ENCODE data around the gene HRNR.
"Not testable (repeated sequence)": the region's sequence is repeated elsewhere in the genome, so short reads cannot be mapped to it uniquely, and the experiment has no call there.

The HRNR gene

DNA sequence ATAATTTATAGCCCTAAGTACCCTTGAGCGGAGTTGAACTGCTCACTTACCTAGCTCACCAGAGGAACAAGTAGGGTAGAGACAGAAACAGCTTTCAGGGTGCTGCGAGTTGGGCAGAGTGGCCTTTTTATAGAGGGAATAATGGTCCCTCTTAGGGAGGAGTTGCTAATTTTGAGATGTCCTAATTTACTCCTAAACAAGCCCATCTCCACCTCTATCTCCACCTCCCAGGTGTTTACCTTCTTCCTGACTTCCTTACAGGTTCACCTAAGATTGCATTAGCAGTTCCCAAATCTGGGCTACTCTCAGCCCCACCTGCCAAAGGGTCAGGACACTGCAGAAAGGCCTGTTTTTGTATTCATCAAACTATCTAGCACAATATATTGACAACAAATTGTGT, at the start of gene HRNR:
HRNR (minus strand) TSS at position 101 of the 400 bp plus-strand sequence. CDS start 940 bp downstream, outside the sequence.
- H3K36me3 ChIP-seq (ENCODE audit: insufficient read depth, low read length) = no peaks in the 10 kb centered on the region
- no peaks in the 10 kb centered on the region for H4K20me1 ChIP-seq (ENCODE audit: insufficient read depth, low read length, poor library complexity, severe bottlenecking)
- H3K4me2 ChIP-seq (ENCODE audit: low read depth, low read length, poor library complexity, severe bottlenecking) = no peak within 1 kb of the TSS
- H3K27me3 ChIP-seq (ENCODE audit: insufficient read depth, low read length, poor library complexity, severe bottlenecking) = no peaks in the 10 kb centered on the region
- no peaks in the 10 kb centered on the region for H3K79me2 ChIP-seq (ENCODE audit: insufficient read depth, low read length)
- TF ChIP-seq CTCF (conservative IDR thresholded peaks at IDR 0.05; ENCODE audit: low read length) = no peak
- TF ChIP-seq EZH2phosphoT487 (IDR thresholded peaks at IDR 0.05; ENCODE audit: borderline replicate concordance) = no peak
- H3K9ac ChIP-seq (ENCODE audit: low read depth, low read length, poor library complexity, severe bottlenecking) = no peak within 1 kb of the TSS
- H3K9me3 ChIP-seq (ENCODE audit: insufficient read depth, low read depth, low read length) = no peaks in the 10 kb centered on the region; the same call in 1 of the 2 replicates
- H3K4me3 ChIP-seq (ENCODE audit: low read length, poor library complexity, severe bottlenecking) = no peak within 1 kb of the TSS
- no peaks in the 10 kb centered on the region for H3F3A ChIP-seq (ENCODE audit: low read depth)
- no peaks in the 10 kb centered on the region for H3K9me2 ChIP-seq (replicated peaks; ENCODE audit: low read depth, low read length)
- no peak within 1 kb of the TSS for H2AFZ ChIP-seq (ENCODE audit: low read length)
- no peaks in the 10 kb centered on the region for H3K4me1 ChIP-seq (ENCODE audit: insufficient read depth, low read length, poor library complexity, severe bottlenecking)

- not testable (repeated sequence) for H3K36me3 ChIP-seq (ENCODE audit: insufficient read depth, low read length); H3K9me3 ChIP-seq (ENCODE audit: insufficient read depth, low read depth, low read length); H2AFZ ChIP-seq (ENCODE audit: low read length); H3K79me2 ChIP-seq (ENCODE audit: insufficient read depth, low read length); H3F3A ChIP-seq (ENCODE audit: low read depth); H4K20me1 ChIP-seq (ENCODE audit: insufficient read depth, low read length, poor library complexity, severe bottlenecking); H3K9ac ChIP-seq (ENCODE audit: low read depth, low read length, poor library complexity, severe bottlenecking); H3K4me2 ChIP-seq (ENCODE audit: low read depth, low read length, poor library complexity, severe bottlenecking); H3K27me3 ChIP-seq (ENCODE audit: insufficient read depth, low read length, poor library complexity, severe bottlenecking); H3K4me1 ChIP-seq (ENCODE audit: insufficient read depth, low read length, poor library complexity, severe bottlenecking); H3K9me2 ChIP-seq (replicated peaks; ENCODE audit: low read depth, low read length); H3K4me3 ChIP-seq (ENCODE audit: low read length, poor library complexity, severe bottlenecking)
Measured at GRCh38 chr1:152256394-152256793, 32.4 kb upstream of the HRNR start.

GRCh38 chr1:152252157-152252556, 28.2 kb upstream of the HRNR start:
- H3K9me3 ChIP-seq (ENCODE audit: insufficient read depth, low read depth, low read length) = no peaks in the 10 kb centered on the region
- H3K27me3 ChIP-seq (ENCODE audit: insufficient read depth, low read length, poor library complexity, severe bottlenecking) = no peaks in the 10 kb centered on the region
- no peaks in the 10 kb centered on the region for H3K4me1 ChIP-seq (ENCODE audit: insufficient read depth, low read length, poor library complexity, severe bottlenecking)
- H2AFZ ChIP-seq (ENCODE audit: low read length) = no peak overlapping the region
- no peak overlapping the region for H3K9ac ChIP-seq (ENCODE audit: low read depth, low read length, poor library complexity, severe bottlenecking)
- H3F3A ChIP-seq (ENCODE audit: low read depth) = no peaks in the 10 kb centered on the region
- no peaks in the 10 kb centered on the region for H4K20me1 ChIP-seq (ENCODE audit: insufficient read depth, low read length, poor library complexity, severe bottlenecking)
- no peak overlapping the region for H3K4me3 ChIP-seq (ENCODE audit: low read length, poor library complexity, severe bottlenecking)
- no peak for TF ChIP-seq EZH2phosphoT487 (IDR thresholded peaks at IDR 0.05; ENCODE audit: borderline replicate concordance)
- no peaks in the 10 kb centered on the region for H3K79me2 ChIP-seq (ENCODE audit: insufficient read depth, low read length)
- H3K4me2 ChIP-seq (ENCODE audit: low read depth, low read length, poor library complexity, severe bottlenecking) = no peak overlapping the region
- no peaks in the 10 kb centered on the region for H3K9me2 ChIP-seq (replicated peaks; ENCODE audit: low read depth, low read length)
- no peaks in the 10 kb centered on the region for H3K36me3 ChIP-seq (ENCODE audit: insufficient read depth, low read length)

DNA sequence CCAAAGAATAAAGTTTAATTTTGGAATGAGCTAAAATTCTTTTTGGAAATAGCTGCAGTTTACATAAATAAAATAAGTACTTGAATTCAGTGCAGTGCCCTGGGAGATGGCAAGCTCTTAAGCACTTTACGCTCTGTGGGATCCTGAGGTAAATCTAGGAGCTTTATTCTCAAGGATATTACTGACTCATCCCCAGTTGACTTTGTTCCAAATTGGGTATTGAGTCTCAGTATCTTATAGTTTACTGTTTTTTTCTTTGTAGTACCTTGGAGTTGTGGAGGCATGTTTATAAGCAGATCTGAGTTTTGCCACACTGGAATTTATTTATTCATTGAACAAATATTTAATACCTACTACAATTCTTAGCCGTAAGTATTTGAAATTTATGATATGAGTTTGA, 27.4 kb upstream of the HRNR start:
- Histone ChIP-seq H3K27me3 (ENCODE audit: insufficient read depth, low read length, poor library complexity, severe bottlenecking) (no peaks in the 10 kb centered on the region), H3K4me2 (ENCODE audit: low read depth, low read length, poor library complexity, severe bottlenecking) (no peak overlapping the region), H3K36me3 (ENCODE audit: insufficient read depth, low read length) (no peaks in the 10 kb centered on the region), H3F3A (ENCODE audit: low read depth) (no peaks in the 10 kb centered on the region), H4K20me1 (ENCODE audit: insufficient read depth, low read length, poor library complexity, severe bottlenecking) (no peaks in the 10 kb centered on the region), H3K4me3 (ENCODE audit: low read length, poor library complexity, severe bottlenecking) (no peak overlapping the region), H3K9me3 (ENCODE audit: insufficient read depth, low read depth, low read length) (no peaks in the 10 kb centered on the region), H3K79me2 (ENCODE audit: insufficient read depth, low read length) (no peaks in the 10 kb centered on the region), H3K4me1 (ENCODE audit: insufficient read depth, low read length, poor library complexity, severe bottlenecking) (peaks cover 5% of the 10 kb centered on the region), H2AFZ (ENCODE audit: low read length) (no peak overlapping the region), H3K9ac (ENCODE audit: low read depth, low read length, poor library complexity, severe bottlenecking) (no peak overlapping the region), H3K9me2 (replicated peaks; ENCODE audit: low read depth, low read length) (no peaks in the 10 kb centered on the region)
- TF ChIP-seq CTCF (conservative IDR thresholded peaks at IDR 0.05; ENCODE audit: low read length) = no peak
- TF ChIP-seq EZH2phosphoT487 (IDR thresholded peaks at IDR 0.05; ENCODE audit: borderline replicate concordance) = no peak
